Esophagus squamous epithelium (tissue), 4 donors: ENCODE data around the gene FOXD4L6.
"Not testable (repeated sequence)": the region's sequence is repeated elsewhere in the genome, so short reads cannot be mapped to it uniquely, and the experiment has no call there.

Experiments used
- POLR2A ChIP-seq, 4 donors: fragments of 450-650 bp; IDR thresholded peaks; one replicate each; pipeline ENCODE4 v1.6.1; 2017; ENCODE audit warnings: antibody characterized with exemption in 4 of 4, mild to moderate bottlenecking in 4 of 4, moderate library complexity in 3 of 4
- TF ChIP-seq, protein P1 (sequence below), 6 experiments: fragments of 450-650 bp in 4 of 6; fragments of 200-600 bp in 2 of 6; sonication (generic) in 2 of 6; IDR thresholded peaks; one replicate each; pipeline ENCODE4 v1.5.1; 2016 to 2019; ENCODE audit warnings: antibody characterized with exemption in 6 of 6, mild to moderate bottlenecking in 4 of 6, moderate library complexity in 4 of 6

DNA sequence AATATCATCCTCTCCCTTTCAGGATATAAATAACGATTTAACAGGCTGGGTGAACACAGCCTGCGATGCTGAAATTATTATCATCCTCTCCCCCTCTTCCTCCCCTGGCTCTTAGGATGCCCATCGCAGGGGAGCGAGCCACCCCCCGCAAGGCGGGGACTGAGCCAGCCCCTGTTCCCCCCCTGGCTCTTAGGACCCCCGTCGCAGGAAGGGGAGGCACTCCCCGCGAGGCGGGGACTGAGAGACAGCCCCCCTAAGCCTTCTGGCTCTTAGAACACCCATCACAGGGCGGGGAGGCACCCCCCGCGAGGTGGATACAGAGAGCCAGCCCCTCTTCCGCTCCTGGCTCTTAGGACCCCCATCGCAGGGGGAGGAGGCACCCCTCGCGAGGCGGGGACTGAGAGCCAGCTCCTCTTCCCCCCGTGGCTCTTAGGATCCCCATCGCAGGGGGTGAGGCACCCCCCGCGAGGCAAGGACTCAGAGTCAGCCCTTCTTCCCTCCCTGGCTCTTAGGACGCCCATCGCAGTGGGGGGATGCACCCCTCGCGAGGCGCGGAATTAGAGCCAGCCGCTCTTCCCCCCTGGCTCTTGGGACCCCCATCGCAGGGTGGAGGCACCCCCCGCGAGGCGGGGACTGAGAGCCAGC is 21.9 kb downstream of the FOXD4L6 start:
- TF ChIP-seq, protein P1, sequence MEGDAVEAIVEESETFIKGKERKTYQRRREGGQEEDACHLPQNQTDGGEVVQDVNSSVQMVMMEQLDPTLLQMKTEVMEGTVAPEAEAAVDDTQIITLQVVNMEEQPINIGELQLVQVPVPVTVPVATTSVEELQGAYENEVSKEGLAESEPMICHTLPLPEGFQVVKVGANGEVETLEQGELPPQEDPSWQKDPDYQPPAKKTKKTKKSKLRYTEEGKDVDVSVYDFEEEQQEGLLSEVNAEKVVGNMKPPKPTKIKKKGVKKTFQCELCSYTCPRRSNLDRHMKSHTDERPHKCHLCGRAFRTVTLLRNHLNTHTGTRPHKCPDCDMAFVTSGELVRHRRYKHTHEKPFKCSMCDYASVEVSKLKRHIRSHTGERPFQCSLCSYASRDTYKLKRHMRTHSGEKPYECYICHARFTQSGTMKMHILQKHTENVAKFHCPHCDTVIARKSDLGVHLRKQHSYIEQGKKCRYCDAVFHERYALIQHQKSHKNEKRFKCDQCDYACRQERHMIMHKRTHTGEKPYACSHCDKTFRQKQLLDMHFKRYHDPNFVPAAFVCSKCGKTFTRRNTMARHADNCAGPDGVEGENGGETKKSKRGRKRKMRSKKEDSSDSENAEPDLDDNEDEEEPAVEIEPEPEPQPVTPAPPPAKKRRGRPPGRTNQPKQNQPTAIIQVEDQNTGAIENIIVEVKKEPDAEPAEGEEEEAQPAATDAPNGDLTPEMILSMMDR (IDR thresholded peaks at IDR 0.05) = not testable (repeated sequence)
- not testable (repeated sequence) for TF ChIP-seq POLR2A (IDR thresholded peaks at IDR 0.05)
